ENCODE measurements around the gene USP43. TPM values are rescaled to one million over a fixed set of nuclear protein-coding genes. Genes with fewer than 3 reads are reported as not detected.
"Not testable (repeated sequence)": the region's sequence is repeated elsewhere in the genome, so short reads cannot be mapped to it uniquely, and the experiment has no call there.

Gene USP43
- total RNA-seq, 2 donors from 2014 or later, result 4.2 to 6.9 TPM

DNA sequence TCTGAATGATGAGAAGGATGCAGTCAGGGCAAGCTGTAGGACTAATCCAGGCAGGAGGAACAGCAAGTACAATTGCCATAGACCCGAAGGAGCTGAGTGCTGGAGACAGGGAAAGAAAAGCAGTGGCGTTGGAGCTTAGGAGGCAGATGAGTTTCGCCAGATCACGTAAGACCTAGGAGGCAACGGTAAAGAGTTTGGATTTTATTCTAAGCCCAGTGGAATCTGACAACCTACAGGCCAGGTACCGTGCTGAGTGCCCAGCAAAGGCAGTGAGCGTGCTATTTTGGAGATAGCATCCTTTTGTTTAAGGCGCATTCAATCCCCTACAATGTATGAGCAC is 1.2 kb downstream of the USP43 start:
- peak overlapping the region; percentile 30 to 63 for H3K4me3 ChIP-seq

DNA sequence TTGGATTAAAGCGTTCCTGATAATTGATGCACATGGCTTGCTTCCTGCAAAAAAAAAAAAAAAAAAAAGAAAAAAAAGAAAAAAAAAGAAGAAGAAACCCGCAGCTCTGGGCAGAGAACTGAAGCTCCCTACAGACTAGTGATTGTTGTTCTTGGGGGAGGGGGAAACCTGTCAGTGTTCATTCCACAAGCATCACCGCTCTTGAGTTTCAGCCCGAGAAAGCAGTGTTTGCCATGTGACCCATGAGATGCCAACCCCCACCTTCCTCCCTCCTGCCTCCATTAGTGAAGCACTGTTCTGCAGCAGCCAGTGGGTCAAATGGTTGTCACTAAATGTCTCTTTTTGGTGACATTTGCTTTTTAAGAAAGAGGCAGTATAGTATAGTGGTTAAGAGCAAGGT is 1.7 kb downstream of the USP43 start:
- peak in 2 of 4 donors; percentile 10 to 24 for DNase-seq
- intact Hi-C loops (cut with DNase I), result no loop called here
- H3K9me3 ChIP-seq, result no peaks in the 10 kb centered on the region
- peaks cover 29% of the 10 kb centered on the region for H3K4me1 ChIP-seq
- no peak for ATAC-seq
- TF ChIP-seq CTCF (IDR thresholded peaks at IDR 0.05), result no peak
- TF ChIP-seq POLR2A (IDR thresholded peaks at IDR 0.05), result no peak
- no peaks in the 10 kb centered on the region for H3K27me3 ChIP-seq
- no peak overlapping the region for H3K4me3 ChIP-seq
- 28 to 36% methylated on average over 4 of the region's 4 CpGs for WGBS, 2 donors
- H3K36me3 ChIP-seq (replicated peaks in 1 of 2; ENCODE audit: insufficient read depth in 1 of 2, low read depth in 2 of 2), result no peaks in the 10 kb centered on the region
- peak overlapping the region in 1 of 4 donors; percentile 90 for H3K27ac ChIP-seq

More for the DNA sequence above, 1.2 kb downstream of the USP43 start:
- DNase-seq (no peak), ATAC-seq (no peak)
- intact Hi-C loops (cut with DNase I), result no loop called here
- no peaks in the 10 kb centered on the region for H3K9me3 ChIP-seq
- TF ChIP-seq POLR2A (IDR thresholded peaks at IDR 0.05) (no peak), CTCF (IDR thresholded peaks at IDR 0.05) (no peak)
- peaks cover 29% of the 10 kb centered on the region for H3K4me1 ChIP-seq
- 39 to 52% methylated on average over 8 of the region's 8 CpGs for WGBS, 2 donors
- no peaks in the 10 kb centered on the region for H3K27me3 ChIP-seq
- H3K36me3 ChIP-seq (replicated peaks in 1 of 2; ENCODE audit: insufficient read depth in 1 of 2, low read depth in 2 of 2), result no peaks in the 10 kb centered on the region
- H3K27ac ChIP-seq, result peak overlapping the region in 3 of 4 donors; percentile 90 to 99 (median 96)

DNA sequence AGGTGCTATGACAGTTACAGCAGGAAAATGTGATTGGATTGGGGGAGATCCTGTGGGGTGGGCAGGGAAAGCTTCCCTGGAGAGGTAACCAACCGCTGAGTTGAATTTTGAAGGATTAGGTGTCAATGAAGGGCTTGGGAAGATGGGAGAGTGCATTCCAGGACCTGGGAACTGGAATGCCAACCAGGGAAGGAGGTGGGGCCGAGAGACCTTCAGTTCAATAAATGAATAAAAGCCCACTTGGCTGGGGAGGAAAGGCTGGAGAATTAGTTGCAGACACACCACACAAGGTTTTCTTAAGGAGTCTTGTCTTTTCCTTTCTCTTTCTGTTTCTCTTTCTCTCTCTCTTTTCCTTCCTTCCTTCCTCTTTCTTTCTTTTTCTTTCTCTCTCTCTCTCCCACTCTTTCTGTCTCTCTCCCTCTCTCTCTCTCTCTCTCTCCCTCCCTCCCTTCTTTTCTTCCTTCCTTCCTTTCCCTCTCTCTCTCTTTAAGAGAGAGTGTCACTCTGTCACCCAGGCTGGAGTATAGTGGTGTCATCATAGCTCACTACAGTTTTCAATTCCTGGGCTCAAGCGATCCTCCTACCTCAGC is 3.3 kb downstream of the USP43 start:
- H3K9me3 ChIP-seq, result no peaks in the 10 kb centered on the region
- 77 to 80% methylated on average over 3 of the region's 3 CpGs for WGBS, 2 donors
- no peak for ATAC-seq
- TF ChIP-seq POLR2A (IDR thresholded peaks at IDR 0.05) (no peak), CTCF (IDR thresholded peaks at IDR 0.05) (no peak)
- H3K4me3 ChIP-seq, result no peak overlapping the region
- peak overlapping the region in 2 of 4 donors; percentile 33 to 49 for H3K27ac ChIP-seq
- H3K4me1 ChIP-seq, result peaks cover 29% of the 10 kb centered on the region
- intact Hi-C loops (cut with DNase I), result no loop called here
- no peaks in the 10 kb centered on the region for H3K36me3 ChIP-seq (replicated peaks in 1 of 2; ENCODE audit: insufficient read depth in 1 of 2, low read depth in 2 of 2)
- no peak for DNase-seq
- no peaks in the 10 kb centered on the region for H3K27me3 ChIP-seq

GRCh38 chr17:9658593-9659211 is 13.4 kb downstream of the USP43 start:
- DNase-seq (no peak), ATAC-seq (no peak)
- H3K4me1 ChIP-seq, result no peaks in the 10 kb centered on the region
- no peaks in the 10 kb centered on the region for H3K9me3 ChIP-seq
- no peak overlapping the region for H3K27ac ChIP-seq
- H3K36me3 ChIP-seq (replicated peaks in 1 of 2; ENCODE audit: insufficient read depth in 1 of 2, low read depth in 2 of 2), result no peaks in the 10 kb centered on the region
- H3K4me3 ChIP-seq, result no peak overlapping the region
- H3K27me3 ChIP-seq, result no peaks in the 10 kb centered on the region
- intact Hi-C loops (cut with DNase I), result no loop called here
- TF ChIP-seq CTCF (IDR thresholded peaks at IDR 0.05) (no peak), POLR2A (IDR thresholded peaks at IDR 0.05) (no peak)
- WGBS, 2 donors, result 72 to 87% methylated on average over 4 of the region's 4 CpGs

DNA sequence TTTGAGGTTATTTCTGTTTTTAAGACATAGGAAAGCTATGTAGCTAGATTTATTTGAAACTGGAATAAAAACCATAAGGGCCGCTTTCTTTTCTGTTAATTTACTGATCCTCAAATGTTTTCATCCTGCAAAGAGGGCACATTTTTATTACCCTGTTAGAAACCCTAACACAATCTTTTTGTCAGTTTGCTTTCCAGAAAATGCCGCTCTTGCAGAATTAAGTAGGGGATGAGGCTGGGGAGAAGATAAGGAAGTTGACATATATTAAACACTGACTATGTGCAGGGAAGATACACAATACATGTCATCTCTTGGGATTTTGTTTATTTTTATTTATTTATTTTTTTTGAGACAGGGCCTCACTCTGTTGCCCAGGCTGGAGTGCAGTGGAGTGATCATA is 15.7 kb downstream of the USP43 start:
- ATAC-seq, result no peak
- WGBS, 2 donors, result 96 to 99% methylated on average over 2 of the region's 2 CpGs
- Histone ChIP-seq H3K4me3 (no peak overlapping the region), H3K9me3 (no peaks in the 10 kb centered on the region), H3K27me3 (no peaks in the 10 kb centered on the region), H3K36me3 (replicated peaks in 1 of 2; ENCODE audit: insufficient read depth in 1 of 2, low read depth in 2 of 2) (no peaks in the 10 kb centered on the region), H3K4me1 (no peaks in the 10 kb centered on the region), H3K27ac (no peak overlapping the region)
- intact Hi-C loops (cut with DNase I), result no loop called here
- DNase-seq, result no peak
- no peak for TF ChIP-seq CTCF (IDR thresholded peaks at IDR 0.05)
- TF ChIP-seq POLR2A (IDR thresholded peaks at IDR 0.05), result no peak

- ATAC-seq; H3K9me3 ChIP-seq; DNase-seq; H3K36me3 ChIP-seq (replicated peaks in 1 of 2; ENCODE audit: insufficient read depth in 1 of 2, low read depth in 2 of 2); H3K27ac ChIP-seq; H3K4me1 ChIP-seq; H3K4me3 ChIP-seq; intact Hi-C loops (cut with DNase I); H3K27me3 ChIP-seq: not testable (repeated sequence)
- WGBS, 2 donors, result 95 to 96% methylated on average over 11 of the region's 11 CpGs
Measured at GRCh38 chr17:9663511-9663910, 18.2 kb downstream of the USP43 start.

All from body of pancreas (tissue), 4 donors.